Thymus (tissue), 11 donors: Measurements from ENCODE around the gene ZBTB5. TPM values are rescaled to one million over a fixed set of nuclear protein-coding genes. Genes with fewer than 3 reads are reported as not detected.

ENCODE experiments used
- DNase-seq, 9 donors: peaks; one replicate each; pipeline ENCODE4 v3.0.0-alpha.2; 2013; ENCODE audit warnings: low spot score in 9 of 9, low read depth in 6 of 9, missing footprints in 1 of 9
- H3K27ac ChIP-seq, 2 donors: one replicate each; pipeline ENCODE4 v1.5.1; 2013; ENCODE audit warnings: control low read depth in 1 of 2, low read depth in 1 of 2, low read length in 1 of 2, mild to moderate bottlenecking in 1 of 2, moderate library complexity in 1 of 2
- H3K27me3 ChIP-seq, 2 donors: one replicate each; pipeline ENCODE4 v1.5.1; 2013; ENCODE audit warnings: low read length in 1 of 2; ENCODE audit not compliant: control insufficient read depth in 2 of 2, insufficient read depth in 1 of 2
- H3K36me3 ChIP-seq, 2 donors: one replicate each; pipeline ENCODE4 v1.5.1; 2013; ENCODE audit warnings: low read length in 1 of 2, mild to moderate bottlenecking in 1 of 2, moderate library complexity in 1 of 2; ENCODE audit not compliant: control insufficient read depth in 2 of 2, insufficient read depth in 2 of 2
- H3K4me1 ChIP-seq, 2 donors: one replicate each; pipeline ENCODE4 v1.5.1; 2013; ENCODE audit warnings: low read length in 2 of 2; ENCODE audit not compliant: control insufficient read depth in 2 of 2, insufficient read depth in 2 of 2
- H3K4me3 ChIP-seq, 2 donors: one replicate each; pipeline ENCODE4 v1.5.1; 2013; ENCODE audit warnings: low read length in 2 of 2, control low read depth in 1 of 2, mild to moderate bottlenecking in 1 of 2
- H3K9me3 ChIP-seq, 2 donors: one replicate each; pipeline ENCODE4 v1.5.1; 2013; ENCODE audit warnings: low read length in 1 of 2, mild to moderate bottlenecking in 1 of 2; ENCODE audit not compliant: control insufficient read depth in 2 of 2, insufficient read depth in 1 of 2
- WGBS: extraction: QIAGEN DNeasy Blood & Tissue Kit; methylation state at CpG from one replicate; pipeline ENCODE4 v1.1.7; 2013; 5-methylcytosine and 5-hydroxymethylcytosine counted together
- polyA plus RNA-seq: library from polyadenylated mRNA; stranded (reverse); fragments of 200-250 nt; gene quantifications from one replicate; pipeline ENCODE4 v1.2.3, GENCODE V29; 2013
- total RNA-seq: library from RNA; stranded (reverse); fragments of 120-200 nt; gene quantifications from one replicate; pipeline ENCODE4 v1.2.4, GENCODE V29; 2013
- donor health status: healthy.

ZBTB5 gene
- total and polyA plus RNA-seq, 2 donors, result 8.0 to 10.9 TPM

DNA sequence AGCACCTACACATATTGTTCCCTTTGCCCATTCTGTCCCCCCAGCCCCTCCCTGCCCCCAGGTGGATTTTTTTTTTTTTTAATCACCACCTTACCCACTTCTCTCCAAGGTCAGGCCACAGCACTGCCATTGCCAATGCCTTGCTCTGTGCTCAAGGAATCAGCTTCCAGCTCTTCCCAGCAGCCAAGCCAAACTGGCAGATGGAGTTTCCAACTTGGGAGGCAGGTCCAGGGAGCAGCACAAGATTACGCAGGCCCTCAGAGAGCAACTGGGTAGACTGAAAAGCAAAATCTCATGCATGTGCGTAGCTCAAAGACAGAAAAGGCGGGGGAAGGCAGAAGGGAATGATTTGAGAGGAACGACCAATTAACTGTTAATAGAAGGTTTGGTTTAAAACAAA, 27.6 kb downstream of the ZBTB5 start:
- Histone ChIP-seq H3K36me3 (peaks cover 58 to 68% of the 10 kb centered on the region in 2 donors), H3K27me3 (no peaks in the 10 kb centered on the region), H3K9me3 (peaks cover 0 to 3% of the 10 kb centered on the region in 2 donors), H3K4me1 (no peaks in the 10 kb centered on the region), H3K4me3 (no peak overlapping the region), H3K27ac (no peak overlapping the region)
- no peak for DNase-seq
- over 99% methylated on average over 4 of the region's 4 CpGs for WGBS

DNA sequence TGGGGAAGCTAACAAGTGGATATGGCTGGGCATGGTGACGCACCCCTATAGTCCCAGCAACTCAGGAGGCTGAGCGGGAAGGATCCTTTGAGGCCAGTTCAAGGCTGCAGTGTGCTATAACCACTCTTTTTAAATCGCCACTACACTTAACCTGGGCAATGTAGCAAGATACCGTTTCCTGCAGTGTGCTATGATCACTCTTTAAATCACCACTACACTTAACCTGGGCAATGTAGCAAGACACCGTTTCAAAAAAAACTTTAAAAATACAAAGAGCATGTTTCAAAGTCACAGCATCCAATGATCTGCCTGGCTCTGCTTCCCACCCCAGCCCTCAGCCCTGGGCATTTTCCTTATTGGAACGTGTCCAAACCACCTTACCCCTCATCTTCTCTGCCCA, 28.2 kb downstream of the ZBTB5 start:
- Histone ChIP-seq H3K4me3 (no peak overlapping the region), H3K36me3 (peaks cover 54 to 67% of the 10 kb centered on the region in 2 donors), H3K4me1 (no peaks in the 10 kb centered on the region), H3K27ac (no peak overlapping the region), H3K9me3 (peaks cover 0 to 3% of the 10 kb centered on the region in 2 donors), H3K27me3 (no peaks in the 10 kb centered on the region)
- 97% methylated on average over 6 of the region's 6 CpGs for WGBS
- DNase-seq, result no peak

GRCh38 chr9:37436540-37436939, 28.7 kb downstream of the ZBTB5 start:
- no peak for DNase-seq
- 97% methylated on average over 5 of the region's 5 CpGs for WGBS
- no peaks in the 10 kb centered on the region for H3K4me1 ChIP-seq

DNA sequence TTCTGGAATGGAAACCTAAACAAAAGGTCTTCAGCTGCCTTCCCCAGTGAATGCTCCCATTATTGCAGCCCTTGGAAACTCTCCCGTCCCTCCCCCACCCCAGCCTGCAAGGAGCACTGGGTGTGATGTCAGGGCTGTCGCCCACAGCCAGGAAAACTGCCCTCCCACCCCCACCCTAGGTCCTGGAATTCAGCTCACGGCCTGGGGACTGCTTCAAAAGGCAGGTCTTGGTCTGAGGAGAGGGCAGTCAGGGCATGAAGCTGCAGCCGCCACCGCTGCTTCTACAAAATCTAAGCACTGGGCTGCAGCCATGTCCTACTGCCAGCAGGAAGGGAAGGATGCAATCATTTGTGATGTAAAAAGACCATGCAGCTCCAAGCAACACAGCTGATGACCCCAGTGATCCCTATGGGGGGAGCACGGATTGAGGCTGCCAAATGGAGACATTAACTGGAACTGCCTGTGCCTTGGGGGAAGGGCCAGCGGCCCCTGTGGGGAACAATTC, 31.3 kb downstream of the ZBTB5 start:
- H3K4me1 ChIP-seq, result no peaks in the 10 kb centered on the region
- no peak for DNase-seq
- WGBS, result 96% methylated on average over 7 of the region's 7 CpGs
- H3K4me3 ChIP-seq, result no peak overlapping the region
- peaks cover 0 to 3% of the 10 kb centered on the region in 2 donors for H3K9me3 ChIP-seq
- no peaks in the 10 kb centered on the region for H3K27me3 ChIP-seq
- peaks cover 51 to 68% of the 10 kb centered on the region in 2 donors for H3K36me3 ChIP-seq
- no peak overlapping the region for H3K27ac ChIP-seq

More at GRCh38 chr9:37436540-37436939, 28.7 kb downstream of the ZBTB5 start:
- Histone ChIP-seq H3K27ac (no peak overlapping the region), H3K27me3 (no peaks in the 10 kb centered on the region), H3K9me3 (no peaks in the 10 kb centered on the region), H3K4me3 (no peak overlapping the region), H3K36me3 (peaks cover 53 to 66% of the 10 kb centered on the region in 2 donors)

- no peaks in the 10 kb centered on the region for H3K27me3 ChIP-seq
- WGBS, result 98% methylated on average over 6 of the region's 6 CpGs
- peaks cover 44 to 70% of the 10 kb centered on the region in 2 donors for H3K36me3 ChIP-seq
- DNase-seq, result no peak
- no peak overlapping the region for H3K4me3 ChIP-seq
- H3K9me3 ChIP-seq, result peaks cover 0 to 3% of the 10 kb centered on the region in 2 donors
- no peaks in the 10 kb centered on the region for H3K4me1 ChIP-seq
- no peak overlapping the region for H3K27ac ChIP-seq
Observed at GRCh38 chr9:37432020-37432419, 33.2 kb downstream of the ZBTB5 start.

GRCh38 chr9:37430841-37431597, 34.2 kb downstream of the ZBTB5 start:
- WGBS, result 96% methylated on average over 14 of the region's 14 CpGs
- no peak for DNase-seq

GRCh38 chr9:37429441-37430285, 35.6 kb downstream of the ZBTB5 start:
- DNase-seq, result no peak
- Histone ChIP-seq H3K9me3 (peaks cover 0 to 3% of the 10 kb centered on the region in 2 donors), H3K4me1 (no peaks in the 10 kb centered on the region), H3K27ac (no peak overlapping the region), H3K36me3 (peaks cover 47 to 73% of the 10 kb centered on the region in 2 donors), H3K4me3 (no peak overlapping the region), H3K27me3 (no peaks in the 10 kb centered on the region)
- 97% methylated on average over 17 of the region's 17 CpGs for WGBS

More at GRCh38 chr9:37430841-37431597, 34.2 kb downstream of the ZBTB5 start:
- peaks cover 49 to 73% of the 10 kb centered on the region in 2 donors for H3K36me3 ChIP-seq
- H3K4me1 ChIP-seq, result no peaks in the 10 kb centered on the region
- no peak overlapping the region for H3K4me3 ChIP-seq
- peaks cover 0 to 3% of the 10 kb centered on the region in 2 donors for H3K9me3 ChIP-seq
- no peaks in the 10 kb centered on the region for H3K27me3 ChIP-seq
- H3K27ac ChIP-seq, result no peak overlapping the region

GRCh38 chr9:37428345-37428744, 36.9 kb downstream of the ZBTB5 start:
- no peak for DNase-seq
- WGBS, result 98% methylated on average over 14 of the region's 14 CpGs
- Histone ChIP-seq H3K36me3 (peaks cover 42 to 64% of the 10 kb centered on the region in 2 donors), H3K27ac (no peak overlapping the region), H3K4me1 (peaks cover 5 to 8% of the 10 kb centered on the region in 2 donors), H3K4me3 (no peak overlapping the region), H3K9me3 (peaks cover 0 to 3% of the 10 kb centered on the region in 2 donors), H3K27me3 (no peaks in the 10 kb centered on the region)

- no peak overlapping the region for H3K27ac ChIP-seq
- peaks cover 38 to 61% of the 10 kb centered on the region in 2 donors for H3K36me3 ChIP-seq
Observed at GRCh38 chr9:37426846-37427245, 38.4 kb downstream of the ZBTB5 start.

More at GRCh38 chr9:37426846-37427245, 38.4 kb downstream of the ZBTB5 start:
- H3K27me3 ChIP-seq, result no peaks in the 10 kb centered on the region
- no peak overlapping the region for H3K4me3 ChIP-seq
- 95% methylated on average over 6 of the region's 6 CpGs for WGBS
- DNase-seq, result no peak
- peaks cover 14% of the 10 kb centered on the region in 2 donors for H3K4me1 ChIP-seq
- H3K9me3 ChIP-seq, result peaks cover 0 to 5% of the 10 kb centered on the region in 2 donors
